ENCODE results near the gene SNRNP200.

Gene SNRNP200

DNA sequence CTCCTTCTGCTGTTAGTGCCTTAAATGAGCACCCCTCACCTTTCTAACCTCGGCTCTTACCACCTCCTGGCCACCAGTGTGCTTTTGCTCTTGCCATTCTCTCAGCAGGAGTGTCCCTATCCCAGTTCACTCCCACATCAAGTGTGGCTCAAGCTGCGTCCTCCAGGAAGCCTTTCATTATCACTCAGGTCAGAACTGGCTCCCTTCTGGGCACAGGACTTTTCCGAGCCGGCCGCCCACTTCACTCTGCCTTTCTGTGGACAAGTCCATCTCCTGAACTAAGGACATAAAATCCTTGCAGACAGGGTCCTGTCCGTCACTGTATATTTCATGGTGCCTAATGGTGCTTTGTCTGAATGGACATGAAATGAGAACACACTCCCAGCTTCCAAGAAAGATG, 55.2 kb downstream of the SNRNP200 start:
- no peak for TF ChIP-seq POLR2AphosphoS5 (IDR thresholded peaks at IDR 0.05; ENCODE audit: low read depth)
- TF ChIP-seq, protein P1, sequence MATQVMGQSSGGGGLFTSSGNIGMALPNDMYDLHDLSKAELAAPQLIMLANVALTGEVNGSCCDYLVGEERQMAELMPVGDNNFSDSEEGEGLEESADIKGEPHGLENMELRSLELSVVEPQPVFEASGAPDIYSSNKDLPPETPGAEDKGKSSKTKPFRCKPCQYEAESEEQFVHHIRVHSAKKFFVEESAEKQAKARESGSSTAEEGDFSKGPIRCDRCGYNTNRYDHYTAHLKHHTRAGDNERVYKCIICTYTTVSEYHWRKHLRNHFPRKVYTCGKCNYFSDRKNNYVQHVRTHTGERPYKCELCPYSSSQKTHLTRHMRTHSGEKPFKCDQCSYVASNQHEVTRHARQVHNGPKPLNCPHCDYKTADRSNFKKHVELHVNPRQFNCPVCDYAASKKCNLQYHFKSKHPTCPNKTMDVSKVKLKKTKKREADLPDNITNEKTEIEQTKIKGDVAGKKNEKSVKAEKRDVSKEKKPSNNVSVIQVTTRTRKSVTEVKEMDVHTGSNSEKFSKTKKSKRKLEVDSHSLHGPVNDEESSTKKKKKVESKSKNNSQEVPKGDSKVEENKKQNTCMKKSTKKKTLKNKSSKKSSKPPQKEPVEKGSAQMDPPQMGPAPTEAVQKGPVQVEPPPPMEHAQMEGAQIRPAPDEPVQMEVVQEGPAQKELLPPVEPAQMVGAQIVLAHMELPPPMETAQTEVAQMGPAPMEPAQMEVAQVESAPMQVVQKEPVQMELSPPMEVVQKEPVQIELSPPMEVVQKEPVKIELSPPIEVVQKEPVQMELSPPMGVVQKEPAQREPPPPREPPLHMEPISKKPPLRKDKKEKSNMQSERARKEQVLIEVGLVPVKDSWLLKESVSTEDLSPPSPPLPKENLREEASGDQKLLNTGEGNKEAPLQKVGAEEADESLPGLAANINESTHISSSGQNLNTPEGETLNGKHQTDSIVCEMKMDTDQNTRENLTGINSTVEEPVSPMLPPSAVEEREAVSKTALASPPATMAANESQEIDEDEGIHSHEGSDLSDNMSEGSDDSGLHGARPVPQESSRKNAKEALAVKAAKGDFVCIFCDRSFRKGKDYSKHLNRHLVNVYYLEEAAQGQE (IDR thresholded peaks at IDR 0.05; ENCODE audit: insufficient replicate concordance, low read depth) = no peak
- TF ChIP-seq GABPA (IDR thresholded peaks at IDR 0.05; ENCODE audit: low read depth) = no peak
- TF ChIP-seq SPI1 (IDR thresholded peaks at IDR 0.05; ENCODE audit: borderline replicate concordance, low read depth) = no peak
- TF ChIP-seq, protein P2, sequence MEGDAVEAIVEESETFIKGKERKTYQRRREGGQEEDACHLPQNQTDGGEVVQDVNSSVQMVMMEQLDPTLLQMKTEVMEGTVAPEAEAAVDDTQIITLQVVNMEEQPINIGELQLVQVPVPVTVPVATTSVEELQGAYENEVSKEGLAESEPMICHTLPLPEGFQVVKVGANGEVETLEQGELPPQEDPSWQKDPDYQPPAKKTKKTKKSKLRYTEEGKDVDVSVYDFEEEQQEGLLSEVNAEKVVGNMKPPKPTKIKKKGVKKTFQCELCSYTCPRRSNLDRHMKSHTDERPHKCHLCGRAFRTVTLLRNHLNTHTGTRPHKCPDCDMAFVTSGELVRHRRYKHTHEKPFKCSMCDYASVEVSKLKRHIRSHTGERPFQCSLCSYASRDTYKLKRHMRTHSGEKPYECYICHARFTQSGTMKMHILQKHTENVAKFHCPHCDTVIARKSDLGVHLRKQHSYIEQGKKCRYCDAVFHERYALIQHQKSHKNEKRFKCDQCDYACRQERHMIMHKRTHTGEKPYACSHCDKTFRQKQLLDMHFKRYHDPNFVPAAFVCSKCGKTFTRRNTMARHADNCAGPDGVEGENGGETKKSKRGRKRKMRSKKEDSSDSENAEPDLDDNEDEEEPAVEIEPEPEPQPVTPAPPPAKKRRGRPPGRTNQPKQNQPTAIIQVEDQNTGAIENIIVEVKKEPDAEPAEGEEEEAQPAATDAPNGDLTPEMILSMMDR (IDR thresholded peaks at IDR 0.05; ENCODE audit: insufficient read depth, low read length) = no peak
- DNase-seq (ENCODE audit: low read depth in 1 of 2, low spot score in 1 of 2) = no peak
- Histone ChIP-seq H3K27ac (replicated peaks) (no peak overlapping the region), H3K4me3 (replicated peaks; ENCODE audit: insufficient read depth, low read length) (no peak overlapping the region), H3K27me3 (ENCODE audit: insufficient read depth, poor library complexity, severe bottlenecking) (no peaks in the 10 kb centered on the region)

DNA sequence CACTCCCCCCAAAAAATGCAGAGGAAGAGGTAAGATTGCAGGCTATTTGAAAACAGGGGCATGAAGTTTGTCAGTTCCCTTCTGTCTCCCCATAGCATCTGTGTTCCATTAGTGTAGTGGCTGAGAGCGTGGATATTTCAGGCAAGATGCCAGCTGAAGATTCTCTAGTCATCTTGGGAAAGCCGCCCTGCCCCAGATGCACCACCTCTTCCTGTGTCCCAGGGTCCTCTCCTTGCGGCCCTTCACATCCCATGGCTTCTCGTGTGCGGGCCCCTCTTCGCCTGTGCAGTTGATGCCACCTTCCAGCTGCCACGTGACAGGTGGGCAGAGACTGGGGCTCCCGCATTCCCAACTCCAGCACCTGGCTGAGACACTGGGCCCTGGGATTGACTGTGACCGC, 55.7 kb downstream of the SNRNP200 start:
- TF ChIP-seq SPI1 (IDR thresholded peaks at IDR 0.05; ENCODE audit: borderline replicate concordance, low read depth) (no peak), GABPA (IDR thresholded peaks at IDR 0.05; ENCODE audit: low read depth) (no peak), POLR2AphosphoS5 (IDR thresholded peaks at IDR 0.05; ENCODE audit: low read depth) (no peak)
- TF ChIP-seq, protein P2 (IDR thresholded peaks at IDR 0.05; ENCODE audit: insufficient read depth, low read length) = no peak
- TF ChIP-seq, protein P1 (IDR thresholded peaks at IDR 0.05; ENCODE audit: insufficient replicate concordance, low read depth) = no peak
- Histone ChIP-seq H3K4me3 (replicated peaks; ENCODE audit: insufficient read depth, low read length) (no peak overlapping the region), H3K27me3 (ENCODE audit: insufficient read depth, poor library complexity, severe bottlenecking) (no peaks in the 10 kb centered on the region), H3K27ac (replicated peaks) (no peak overlapping the region)
- DNase-seq (ENCODE audit: low read depth in 1 of 2, low spot score in 1 of 2) = no peak

DNA sequence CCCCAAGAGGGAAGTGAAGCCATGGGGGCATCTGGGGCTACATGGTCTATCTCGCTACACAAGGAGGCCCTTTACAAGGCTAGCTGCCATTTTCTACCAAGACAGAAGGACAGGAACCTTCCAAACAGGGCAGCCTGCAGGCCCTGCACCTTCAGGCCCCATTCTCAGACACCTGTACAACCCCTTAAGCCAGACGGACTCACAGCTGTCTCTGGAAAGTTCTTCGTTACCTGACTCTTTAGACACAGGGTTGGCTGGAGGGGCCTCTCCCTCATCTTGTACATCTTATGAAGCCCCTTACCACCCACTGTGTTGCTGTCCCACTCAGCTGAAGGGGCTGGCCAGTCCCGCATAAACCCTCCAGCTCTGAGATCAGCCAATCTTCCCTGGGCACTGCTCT, 56.7 kb downstream of the SNRNP200 start:
- DNase-seq (ENCODE audit: low read depth in 1 of 2, low spot score in 1 of 2) = no peak
- TF ChIP-seq POLR2AphosphoS5 (IDR thresholded peaks at IDR 0.05; ENCODE audit: low read depth) = no peak
- TF ChIP-seq, protein P1 (IDR thresholded peaks at IDR 0.05; ENCODE audit: insufficient replicate concordance, low read depth) = no peak
- TF ChIP-seq GABPA (IDR thresholded peaks at IDR 0.05; ENCODE audit: low read depth) = no peak
- no peak for TF ChIP-seq SPI1 (IDR thresholded peaks at IDR 0.05; ENCODE audit: borderline replicate concordance, low read depth)
- no peak overlapping the region for H3K27ac ChIP-seq (replicated peaks)

More for the DNA sequence above, 56.7 kb downstream of the SNRNP200 start:
- no peaks in the 10 kb centered on the region for H3K27me3 ChIP-seq (ENCODE audit: insufficient read depth, poor library complexity, severe bottlenecking)
- H3K4me3 ChIP-seq (replicated peaks; ENCODE audit: insufficient read depth, low read length) = no peak overlapping the region

Data from HL-60 (cell line).